Uterus (tissue), 2 donors: Measurements from ENCODE around the gene RGS6.

Source experiments
- CTCF ChIP-seq, 4 experiments: fragments of 200-600 bp in 2 of 4; fragments of 450-650 bp in 2 of 4; sonication (generic) in 2 of 4; IDR thresholded peaks; one replicate each; pipeline ENCODE4 v1.5.1; 2016 to 2019; ENCODE audit warnings: antibody characterized with exemption in 4 of 4, mild to moderate bottlenecking in 2 of 4, moderate library complexity in 1 of 4
- POLR2A ChIP-seq, 2 donors: fragments of 450-650 bp; IDR thresholded peaks; one replicate each; pipeline ENCODE4 v1.6.1; 2016; ENCODE audit warnings: antibody characterized with exemption in 2 of 2, mild to moderate bottlenecking in 1 of 2, moderate library complexity in 1 of 2

- TF ChIP-seq POLR2A (IDR thresholded peaks at IDR 0.05): no peak
- TF ChIP-seq CTCF (IDR thresholded peaks at IDR 0.05): no peak
Observed at GRCh38 chr14:72559202-72559601, 627.0 kb downstream of the RGS6 start.
